Esophagus squamous epithelium (tissue), 5 donors: ENCODE results near the gene SPACA7. TPM values are rescaled to one million over a fixed set of nuclear protein-coding genes. Genes with fewer than 3 reads are reported as not detected.

ENCODE experiments used
- DNase-seq: peaks from one replicate; lab custom pipeline; 2025; lab: John Stamatoyannopoulos, UW
- H3K27ac ChIP-seq, 4 donors: fragments of 200-600 bp; sonication (generic); one replicate each; pipeline ENCODE4 v1.5.1; 2016 to 2019; ENCODE audit warnings: mild to moderate bottlenecking in 1 of 4
- H3K27me3 ChIP-seq, 4 donors: fragments of 200-600 bp; sonication (generic); 1 replicate in 3 of 4; 2 replicates in 1 of 4; pipeline versions ENCODE4 v1.5.1 to v1.6.0; 2017 to 2021; ENCODE audit warnings: antibody characterized with exemption in 1 of 4
- H3K36me3 ChIP-seq, 3 donors: fragments of 200-600 bp; sonication (generic); one replicate each; pipeline ENCODE4 v1.5.1; 2016 to 2019
- H3K4me1 ChIP-seq, 3 donors: fragments of 200-600 bp; sonication (generic); one replicate each; pipeline ENCODE4 v1.5.1; 2017 to 2019
- H3K4me3 ChIP-seq, 4 donors: fragments of 200-600 bp; sonication (generic); 1 replicate in 3 of 4; 2 replicates in 1 of 4; pipeline ENCODE4 v1.5.1; 2016 to 2019; ENCODE audit warnings: mild to moderate bottlenecking in 2 of 4, moderate library complexity in 1 of 4
- H3K9me3 ChIP-seq, 3 donors: fragments of 200-600 bp; sonication (generic); one replicate each; pipeline ENCODE4 v1.5.1; 2016 to 2019
- POLR2A ChIP-seq, 4 donors: fragments of 450-650 bp; IDR thresholded peaks; one replicate each; pipeline ENCODE4 v1.6.1; 2017; ENCODE audit warnings: antibody characterized with exemption in 4 of 4, mild to moderate bottlenecking in 4 of 4, moderate library complexity in 3 of 4
- WGBS, 2 donors: methylation state at CpG; one replicate each; pipeline ENCODE4 v1.1.5; 2018; 5-methylcytosine and 5-hydroxymethylcytosine counted together
- intact Hi-C: fragments of 100-400 bp; cut with DNase I; formaldehyde crosslinking; loops from one replicate; pipeline ENCODE4 v1.15.0; 2022
- total RNA-seq, 4 donors: library from RNA; depleted of rRNA; stranded (reverse); fragments of >200 nt; gene quantifications; one replicate each; pipeline ENCODE4 v1.1.0, GENCODE V29; 2016
- TF ChIP-seq, protein P1 (sequence below), 6 experiments: fragments of 450-650 bp in 4 of 6; fragments of 200-600 bp in 2 of 6; sonication (generic) in 2 of 6; IDR thresholded peaks; one replicate each; pipeline ENCODE4 v1.5.1; 2016 to 2019; ENCODE audit warnings: antibody characterized with exemption in 6 of 6, mild to moderate bottlenecking in 4 of 6, moderate library complexity in 4 of 6
- donor health status: DM: yes; HTN: yes; CAD: no.

Gene SPACA7
- total RNA-seq, 4 donors from 2014 or later, result not detected

DNA sequence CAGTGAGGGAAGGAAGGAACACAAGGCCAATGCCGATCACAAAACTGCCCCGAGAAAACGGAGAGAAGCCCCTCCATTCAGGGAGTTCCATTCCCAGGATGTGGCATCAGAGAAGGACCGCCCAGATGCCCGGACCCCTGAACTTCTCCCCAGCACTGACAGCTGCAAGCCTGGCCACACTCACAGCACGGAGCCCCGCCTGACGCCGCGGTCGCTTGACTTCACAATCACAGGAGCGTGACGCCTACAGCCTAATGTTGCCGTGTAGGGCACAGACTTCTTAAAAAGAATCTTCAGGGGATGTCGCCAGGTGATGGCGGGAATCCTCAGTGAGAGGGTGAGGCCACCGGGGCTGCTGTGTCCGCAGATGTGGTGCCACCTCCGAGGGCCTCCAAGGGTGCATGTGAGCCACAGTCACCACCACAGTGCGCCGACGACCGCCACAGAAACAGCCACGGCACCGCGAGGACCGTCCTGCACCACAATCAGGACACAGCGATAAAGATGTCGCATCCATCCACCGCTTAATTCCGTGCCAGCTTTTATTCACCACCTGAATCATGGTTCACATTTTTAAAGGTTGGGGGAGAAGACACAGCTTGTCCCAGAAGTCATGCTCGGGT, 77.2 kb downstream of the SPACA7 start:
- TF ChIP-seq, protein P1, sequence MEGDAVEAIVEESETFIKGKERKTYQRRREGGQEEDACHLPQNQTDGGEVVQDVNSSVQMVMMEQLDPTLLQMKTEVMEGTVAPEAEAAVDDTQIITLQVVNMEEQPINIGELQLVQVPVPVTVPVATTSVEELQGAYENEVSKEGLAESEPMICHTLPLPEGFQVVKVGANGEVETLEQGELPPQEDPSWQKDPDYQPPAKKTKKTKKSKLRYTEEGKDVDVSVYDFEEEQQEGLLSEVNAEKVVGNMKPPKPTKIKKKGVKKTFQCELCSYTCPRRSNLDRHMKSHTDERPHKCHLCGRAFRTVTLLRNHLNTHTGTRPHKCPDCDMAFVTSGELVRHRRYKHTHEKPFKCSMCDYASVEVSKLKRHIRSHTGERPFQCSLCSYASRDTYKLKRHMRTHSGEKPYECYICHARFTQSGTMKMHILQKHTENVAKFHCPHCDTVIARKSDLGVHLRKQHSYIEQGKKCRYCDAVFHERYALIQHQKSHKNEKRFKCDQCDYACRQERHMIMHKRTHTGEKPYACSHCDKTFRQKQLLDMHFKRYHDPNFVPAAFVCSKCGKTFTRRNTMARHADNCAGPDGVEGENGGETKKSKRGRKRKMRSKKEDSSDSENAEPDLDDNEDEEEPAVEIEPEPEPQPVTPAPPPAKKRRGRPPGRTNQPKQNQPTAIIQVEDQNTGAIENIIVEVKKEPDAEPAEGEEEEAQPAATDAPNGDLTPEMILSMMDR (IDR thresholded peaks at IDR 0.05), result no peak
- no peak for TF ChIP-seq POLR2A (IDR thresholded peaks at IDR 0.05)
- Histone ChIP-seq H3K9me3 (no peaks in the 10 kb centered on the region), H3K4me3 (no peak overlapping the region), H3K27me3 (peaks cover 0 to 71% (median 0%) of the 10 kb centered on the region in 4 donors), H3K36me3 (no peaks in the 10 kb centered on the region), H3K27ac (no peak overlapping the region), H3K4me1 (peaks cover 0 to 4% (median 0%) of the 10 kb centered on the region in 3 donors)
- intact Hi-C loops, result no loop called here
- 88 to 90% methylated on average over 9 to 14 of the region's 32 CpGs for WGBS, 2 donors
- DNase-seq, result no peak

DNA sequence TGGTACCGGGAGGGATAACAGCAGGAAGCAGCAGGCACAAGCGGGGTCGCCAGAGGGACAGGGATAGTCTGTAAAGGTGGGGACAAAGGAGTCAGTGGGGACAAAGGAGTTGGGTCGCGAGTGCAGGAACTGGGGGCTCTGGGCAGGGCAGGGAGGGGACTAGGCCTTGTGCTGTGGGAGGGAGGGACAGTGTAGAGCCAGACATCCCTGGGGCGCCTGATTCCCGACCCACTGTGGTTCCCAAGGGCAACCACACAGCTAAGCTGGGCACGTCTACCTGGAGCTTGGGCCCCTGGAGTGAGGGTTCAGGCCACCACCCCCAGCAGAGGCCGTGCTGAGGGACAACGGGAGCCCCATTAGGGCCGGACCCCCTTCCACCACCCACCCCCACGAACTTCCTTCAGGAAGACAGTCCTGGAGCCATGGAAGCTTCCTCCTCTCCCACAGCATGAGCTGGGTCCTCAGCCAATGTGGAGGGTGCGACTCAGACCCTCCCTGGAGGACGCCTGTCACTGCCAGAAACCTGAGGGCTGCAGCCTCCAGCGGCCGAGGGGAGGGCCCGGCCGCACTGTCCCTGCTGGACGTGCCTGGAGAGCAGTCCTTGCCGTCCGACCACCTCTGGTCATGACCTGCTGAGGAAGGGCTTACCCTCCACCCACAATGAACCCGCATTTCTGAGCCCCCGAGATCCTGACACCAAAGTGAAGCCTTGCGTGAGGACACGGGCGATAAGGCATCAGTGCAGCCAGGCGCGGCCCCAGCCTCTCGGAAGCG, 77.9 kb downstream of the SPACA7 start:
- Histone ChIP-seq H3K9me3 (no peaks in the 10 kb centered on the region), H3K27me3 (peaks cover 0 to 64% (median 0%) of the 10 kb centered on the region in 4 donors), H3K36me3 (no peaks in the 10 kb centered on the region), H3K4me3 (no peak overlapping the region), H3K27ac (no peak overlapping the region), H3K4me1 (peaks cover 0 to 4% (median 0%) of the 10 kb centered on the region in 3 donors)
- no peak for TF ChIP-seq POLR2A (IDR thresholded peaks at IDR 0.05)
- TF ChIP-seq, protein P1 (IDR thresholded peaks at IDR 0.05), result no peak
- intact Hi-C loops, result no loop called here
- WGBS, 2 donors, result 79 to 84% methylated on average over 5 to 13 of the region's 30 CpGs
- DNase-seq, result no peak

DNA sequence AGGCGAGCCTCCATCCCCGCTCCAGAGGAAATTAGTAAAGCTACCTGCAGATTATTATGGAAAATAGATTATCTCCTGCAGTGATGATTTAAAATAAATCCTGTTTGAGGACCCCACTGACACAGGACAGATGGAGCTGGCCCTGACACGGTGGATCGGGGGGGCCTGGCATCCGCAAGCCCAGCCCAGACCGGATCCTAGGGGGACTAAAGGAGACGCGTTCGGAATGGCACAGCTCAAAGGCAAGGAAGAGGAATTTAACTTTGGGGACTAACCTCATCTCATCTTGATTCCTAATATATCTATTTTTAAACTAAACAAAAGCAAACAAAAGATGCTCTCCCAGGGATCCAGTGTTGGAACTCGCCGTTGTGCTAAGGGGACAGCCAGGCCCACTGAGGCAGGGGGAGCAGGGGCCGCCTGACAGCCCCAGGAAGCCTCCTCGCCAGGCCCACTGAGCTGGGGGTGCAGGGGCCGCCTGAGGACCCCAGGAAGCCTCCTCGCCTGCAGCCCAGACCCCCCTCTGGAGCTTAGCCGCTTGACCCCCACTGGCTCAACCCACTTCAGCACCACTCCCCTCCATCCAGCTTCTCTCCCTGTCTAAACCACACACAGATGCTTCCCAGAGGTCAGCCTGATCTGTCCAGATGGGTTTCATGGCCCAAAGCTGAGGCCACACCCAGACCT, 78.6 kb downstream of the SPACA7 start:
- H3K4me3 ChIP-seq, result no peak overlapping the region
- no peak overlapping the region for H3K27ac ChIP-seq
- 58 to 75% methylated on average over 13 of the region's 16 CpGs for WGBS, 2 donors
- no peaks in the 10 kb centered on the region for H3K36me3 ChIP-seq
- TF ChIP-seq, protein P1 (IDR thresholded peaks at IDR 0.05), result no peak
- no peak for TF ChIP-seq POLR2A (IDR thresholded peaks at IDR 0.05)
- peaks cover 0 to 2% (median under 1%) of the 10 kb centered on the region in 3 donors for H3K9me3 ChIP-seq
- intact Hi-C loops, result no loop called here
- H3K27me3 ChIP-seq, result peaks cover 0 to 64% (median 0%) of the 10 kb centered on the region in 4 donors
- H3K4me1 ChIP-seq, result peaks cover 0 to 4% (median 0%) of the 10 kb centered on the region in 3 donors
- no peak for DNase-seq

DNA sequence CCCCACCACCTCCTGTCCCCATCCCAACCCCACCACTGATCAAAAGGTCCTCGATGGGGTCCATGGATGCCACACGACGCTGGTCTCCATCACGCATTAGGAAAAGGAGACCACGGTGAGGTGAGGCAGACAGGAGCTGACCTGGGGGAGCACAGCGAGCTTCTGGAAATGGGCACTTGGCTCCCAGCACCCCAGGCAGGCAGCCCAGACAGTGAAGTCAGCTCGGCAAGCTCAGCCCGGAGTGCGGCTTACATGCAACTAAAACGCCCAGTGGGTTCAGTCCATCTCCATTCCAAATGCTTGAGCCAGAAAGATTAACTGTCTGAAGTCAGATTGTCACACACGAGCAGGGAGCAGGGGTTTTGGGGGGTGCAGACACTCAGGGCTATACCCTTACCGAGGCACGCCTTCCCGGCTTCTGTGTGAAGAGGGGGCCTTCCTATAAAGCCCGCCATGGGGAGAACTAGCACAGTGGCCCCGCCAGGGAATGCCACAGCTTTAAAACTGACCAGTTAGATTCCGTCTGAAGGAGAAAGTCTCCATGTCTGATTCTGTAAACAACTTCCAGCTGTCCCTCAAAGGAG, 79.4 kb downstream of the SPACA7 start:
- Histone ChIP-seq H3K4me3 (no peak overlapping the region), H3K9me3 (peaks cover 0 to 3% (median 2%) of the 10 kb centered on the region in 3 donors), H3K4me1 (peaks cover 0 to 4% (median 0%) of the 10 kb centered on the region in 3 donors), H3K27me3 (peaks cover 0 to 59% (median 0%) of the 10 kb centered on the region in 4 donors), H3K36me3 (no peaks in the 10 kb centered on the region), H3K27ac (no peak overlapping the region)
- DNase-seq, result no peak
- TF ChIP-seq POLR2A (IDR thresholded peaks at IDR 0.05), result no peak
- TF ChIP-seq, protein P1 (IDR thresholded peaks at IDR 0.05), result no peak
- intact Hi-C loops, result no loop called here
- 66 to 80% methylated on average over 4 to 12 of the region's 17 CpGs for WGBS, 2 donors
